CD14-positive monocyte (primary cell): ENCODE results near the gene GMDS. TPM values are rescaled to one million over a fixed set of nuclear protein-coding genes. Genes with fewer than 3 reads are reported as not detected.

Experiments used
- DNase-seq, 3 donors: peaks; one replicate each; pipeline ENCODE4 v3.0.0-alpha.2; 2011 to 2022
- H2AFZ ChIP-seq: 2 replicates; pipeline ENCODE4 v1.6.0; 2012; ENCODE audit warnings: mild to moderate bottlenecking, low read depth, low read length, inconsistent platforms; ENCODE audit not compliant: insufficient read depth, poor library complexity, severe bottlenecking
- H3K27ac ChIP-seq, 2 donors: 1 replicate in 1 of 2; 2 replicates in 1 of 2; pipeline ENCODE4 v1.5.1; 2012 to 2013; ENCODE audit warnings: low read length in 2 of 2, control low read depth in 1 of 2, inconsistent platforms in 1 of 2, low read depth in 1 of 2, mild to moderate bottlenecking in 1 of 2
- H3K27me3 ChIP-seq, 2 donors: one replicate each; pipeline versions ENCODE4 v1.6.0 to v1.6.1; 2011 to 2013; ENCODE audit warnings: low read length in 2 of 2; ENCODE audit not compliant: control insufficient read depth in 2 of 2, insufficient read depth in 2 of 2
- H3K36me3 ChIP-seq, 2 donors: replicated peaks in 1 of 2; 1 replicate in 1 of 2; 2 replicates in 1 of 2; pipeline versions ENCODE4 v1.5.1 to v1.6.1; 2012 to 2013; ENCODE audit warnings: low read length in 2 of 2, control low read depth in 1 of 2, inconsistent platforms in 1 of 2, mild to moderate bottlenecking in 1 of 2; ENCODE audit not compliant: insufficient read depth in 2 of 2, control insufficient read depth in 1 of 2
- H3K4me1 ChIP-seq, 2 donors: 1 replicate in 1 of 2; 2 replicates in 1 of 2; pipeline versions ENCODE4 v1.5.1 to v1.6.1; 2012 to 2013; ENCODE audit warnings: low read length in 2 of 2, control low read depth in 1 of 2, inconsistent platforms in 1 of 2, mild to moderate bottlenecking in 1 of 2, moderate library complexity in 1 of 2; ENCODE audit not compliant: insufficient read depth in 2 of 2, control insufficient read depth in 1 of 2
- H3K4me2 ChIP-seq: replicated peaks from 2 replicates; pipeline ENCODE3; 2012; ENCODE audit warnings: low read length, moderate library complexity, mild to moderate bottlenecking; ENCODE audit not compliant: poor library complexity, severe bottlenecking; ENCODE audit errors: extremely low read depth
- H3K4me3 ChIP-seq, 3 experiments: fragments of 200-600 bp in 1 of 3; sonication (generic) in 1 of 3; replicated peaks in 1 of 3; 1 replicate in 2 of 3; 2 replicates in 1 of 3; pipeline ENCODE4 v1.5.1; 2011 to 2013; ENCODE audit warnings: low read length in 3 of 3, mild to moderate bottlenecking in 3 of 3, control low read depth in 2 of 3, low read depth in 2 of 3, inconsistent platforms in 1 of 3, moderate library complexity in 1 of 3
- H3K79me2 ChIP-seq: 2 replicates; pipeline ENCODE4 v1.6.0; 2012; ENCODE audit warnings: mild to moderate bottlenecking, control low read depth, inconsistent platforms, low read length, moderate library complexity; ENCODE audit not compliant: insufficient read depth
- H3K9ac ChIP-seq: 2 replicates; pipeline ENCODE4 v1.6.0; 2017; ENCODE audit warnings: low read length, mild to moderate bottlenecking; ENCODE audit not compliant: insufficient read depth, poor library complexity, severe bottlenecking
- H3K9me3 ChIP-seq, 2 donors: replicated peaks in 1 of 2; 1 replicate in 1 of 2; 2 replicates in 1 of 2; pipeline versions ENCODE4 v1.5.1 to v1.6.1; 2012 to 2013; ENCODE audit warnings: low read length in 2 of 2, control low read depth in 1 of 2; ENCODE audit not compliant: control insufficient read depth in 1 of 2, insufficient read depth in 1 of 2
- H4K20me1 ChIP-seq: 2 replicates; pipeline ENCODE4 v1.6.0; 2012; ENCODE audit warnings: mild to moderate bottlenecking, low read length, control low read depth, moderate library complexity; ENCODE audit not compliant: insufficient read depth
- H3K27ac Mint-ChIP-seq, 7 donors: one replicate each; pipeline ENCODE4 v1.8.0; 2020; ENCODE audit warnings: mild to moderate bottlenecking in 7 of 7, mixed read lengths in 7 of 7, moderate library complexity in 6 of 7, inconsistent platforms in 2 of 7
- H3K27me3 Mint-ChIP-seq, 3 donors: one replicate each; pipeline ENCODE4 v1.8.0; 2021 to 2022; ENCODE audit warnings: low read depth in 3 of 3, mild to moderate bottlenecking in 3 of 3, mixed read lengths in 3 of 3, moderate library complexity in 3 of 3, inconsistent platforms in 1 of 3
- H3K36me3 Mint-ChIP-seq, 2 donors: one replicate each; pipeline ENCODE4 v1.8.0; 2020; ENCODE audit warnings: mixed read lengths in 2 of 2, inconsistent platforms in 1 of 2, mild to moderate bottlenecking in 1 of 2
- H3K4me1 Mint-ChIP-seq: one replicate; pipeline ENCODE4 v1.8.0; 2020; ENCODE audit warnings: mild to moderate bottlenecking, mixed read lengths
- H3K4me3 Mint-ChIP-seq, 2 donors: one replicate each; pipeline ENCODE4 v1.8.0; 2020; ENCODE audit warnings: mild to moderate bottlenecking in 2 of 2, mixed read lengths in 2 of 2, moderate library complexity in 1 of 2
- H3K9me3 Mint-ChIP-seq, 7 donors: one replicate each; pipeline ENCODE4 v1.8.0; 2020 to 2022; ENCODE audit warnings: mixed read lengths in 7 of 7, mild to moderate bottlenecking in 6 of 7, moderate library complexity in 6 of 7, inconsistent platforms in 2 of 7
- CTCF ChIP-seq: fragments of 200-600 bp; IDR thresholded peaks from one replicate; pipeline ENCODE4 v1.8.0; 2022; ENCODE audit warnings: antibody characterized with exemption, mild to moderate bottlenecking
- WGBS: methylation state at CpG from one replicate; pipeline ENCODE4 v1.1.5; 2013; ENCODE audit warnings: missing lambda C conversion rate; ENCODE audit not compliant: insufficient coverage; 5-methylcytosine and 5-hydroxymethylcytosine counted together
- intact Hi-C, 2 donors: fragments of 100-400 bp; cut with micrococcal nuclease; formaldehyde crosslinking; loops; one replicate each; pipeline versions ENCODE4 v1.15.0 to v1.15.1; 2023
- polyA plus RNA-seq, 3 donors: library from polyadenylated mRNA; depleted of rRNA in 1 of 3; unstranded in 2 of 3; stranded (reverse) in 1 of 3; fragments of 300-500 nt in 2 of 3; fragments of >200 nt in 1 of 3; fragmentation: Illumina TruSeq in 2 of 3; gene quantifications; 1 replicate in 2 of 3; 2 replicates in 1 of 3; pipeline ENCODE4 v1.2.3, GENCODE V29; 2012 to 2021

GMDS gene
- polyA plus RNA-seq, 3 donors, result 10.5 to 19.9 (median 17.6) TPM

DNA sequence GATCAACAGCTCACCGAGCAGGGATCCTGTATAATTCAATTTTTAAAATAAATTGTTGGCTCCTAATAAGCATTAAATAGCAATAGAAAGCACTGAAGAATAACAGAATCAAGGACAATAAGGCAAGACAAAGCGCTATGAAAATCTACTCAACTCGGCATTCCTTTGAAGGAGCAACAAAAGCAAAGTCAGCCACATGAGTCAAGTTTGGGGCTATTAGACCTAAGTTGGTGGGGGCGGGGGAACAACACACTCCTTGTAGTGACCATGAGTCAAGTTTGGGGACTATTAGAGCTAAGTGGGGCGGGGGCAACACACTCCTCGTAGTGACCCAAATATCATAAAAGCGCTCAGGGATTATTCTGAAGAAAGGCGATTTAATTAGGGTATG lies 515.7 kb downstream of the GMDS start:
- peaks cover 10% of the 10 kb centered on the region for H3K4me1 Mint-ChIP-seq
- H3K36me3 Mint-ChIP-seq, result peaks cover 0 to 7% of the 10 kb centered on the region in 2 donors
- WGBS, result 100% methylated on average over 4 of the region's 8 CpGs
- H3K4me1 ChIP-seq, result peaks cover 8 to 12% of the 10 kb centered on the region in 2 donors
- H3K9me3 ChIP-seq, result no peaks in the 10 kb centered on the region
- intact Hi-C loops, result no loop called here
- H3K4me3 Mint-ChIP-seq, result no peak overlapping the region
- H3K9ac ChIP-seq, result no peak overlapping the region
- DNase-seq, result no peak
- no peaks in the 10 kb centered on the region for H3K27me3 ChIP-seq
- H3K9me3 Mint-ChIP-seq, result peaks cover 0 to 6% (median 1%) of the 10 kb centered on the region in 7 donors
- TF ChIP-seq CTCF, result no peak
- H3K27me3 Mint-ChIP-seq, result peaks cover 0 to 4% (median 2%) of the 10 kb centered on the region in 3 donors
- no peak overlapping the region for H3K4me3 ChIP-seq
- H4K20me1 ChIP-seq, result no peaks in the 10 kb centered on the region
- no peaks in the 10 kb centered on the region for H3K36me3 ChIP-seq
- no peaks in the 10 kb centered on the region for H3K79me2 ChIP-seq
- H3K27ac ChIP-seq, result no peak overlapping the region
- no peak overlapping the region for H2AFZ ChIP-seq
- H3K27ac Mint-ChIP-seq, result no peak overlapping the region
- no peak overlapping the region for H3K4me2 ChIP-seq

- DNase-seq, result no peak
- Mint-ChIP-seq H3K4me3 (no peak overlapping the region), H3K27ac (no peak overlapping the region), H3K9me3 (peaks cover 0 to 6% (median 1%) of the 10 kb centered on the region in 7 donors), H3K36me3 (peaks cover 0 to 7% of the 10 kb centered on the region in 2 donors), H3K4me1 (peaks cover 15% of the 10 kb centered on the region), H3K27me3 (peaks cover 0 to 2% (median 2%) of the 10 kb centered on the region in 3 donors)
- Histone ChIP-seq H3K27me3 (no peaks in the 10 kb centered on the region), H3K27ac (no peak overlapping the region), H3K4me3 (no peak overlapping the region), H3K36me3 (no peaks in the 10 kb centered on the region), H3K79me2 (no peaks in the 10 kb centered on the region), H3K9ac (no peak overlapping the region), H2AFZ (no peak overlapping the region), H4K20me1 (no peaks in the 10 kb centered on the region), H3K4me1 (peaks cover 13 to 17% of the 10 kb centered on the region in 2 donors), H3K4me2 (no peak overlapping the region), H3K9me3 (no peaks in the 10 kb centered on the region)
- TF ChIP-seq CTCF, result no peak
- WGBS, result 85% methylated on average over 2 of the region's 7 CpGs
- intact Hi-C loops, result no loop called here
Observed at GRCh38 chr6:1729133-1729749, 516.2 kb downstream of the GMDS start.
